Activated naive CD8-positive, alpha-beta T cell treated with anti-CD3 and anti-CD28 coated beads, Interleukin-2, amount 50 U/mL, for 24 hours (primary cell): ENCODE measurements around the gene RBM39.
"Not testable (repeated sequence)": the region's sequence is repeated elsewhere in the genome, so short reads cannot be mapped to it uniquely, and the experiment has no call there.

Source experiments
- ATAC-seq: fragments of 150-1000 bp; cut with Tn5 transposase; one replicate; pipeline ENCODE4 v1.10.0; 2021
- DNase-seq: peaks from one replicate; pipeline ENCODE4 v3.0.0; 2021
- H3K27ac Mint-ChIP-seq: one replicate; pipeline ENCODE4 v1.8.0; 2021; ENCODE audit warnings: mild to moderate bottlenecking, mixed read lengths
- H3K27me3 Mint-ChIP-seq: one replicate; pipeline ENCODE4 v1.8.0; 2021; ENCODE audit warnings: mixed read lengths
- H3K36me3 Mint-ChIP-seq: one replicate; pipeline ENCODE4 v1.8.0; 2021; ENCODE audit warnings: low read depth, mixed read lengths
- H3K4me1 Mint-ChIP-seq: one replicate; pipeline ENCODE4 v1.8.0; 2021; ENCODE audit warnings: mixed read lengths
- H3K4me3 Mint-ChIP-seq: one replicate; pipeline ENCODE4 v1.8.0; 2021; ENCODE audit warnings: mild to moderate bottlenecking, moderate library complexity, mixed read lengths
- H3K9me3 Mint-ChIP-seq: one replicate; pipeline ENCODE4 v1.8.0; 2021; ENCODE audit warnings: mixed read lengths

RBM39 gene

GRCh38 chr20:35723652-35724320 lies 18.3 kb downstream of the RBM39 start:
- not testable (repeated sequence) for DNase-seq, ATAC-seq, H3K27me3 Mint-ChIP-seq, H3K27ac Mint-ChIP-seq, H3K9me3 Mint-ChIP-seq, H3K4me3 Mint-ChIP-seq
- Mint-ChIP-seq H3K36me3 (peaks cover 78% of the 10 kb centered on the region), H3K4me1 (peaks cover 46% of the 10 kb centered on the region)

- not testable (repeated sequence) for DNase-seq, ATAC-seq, H3K4me3 Mint-ChIP-seq, H3K27me3 Mint-ChIP-seq, H3K9me3 Mint-ChIP-seq
- peaks cover 47% of the 10 kb centered on the region for H3K4me1 Mint-ChIP-seq
- peak overlapping the region; percentile 8 for H3K27ac Mint-ChIP-seq
- peaks cover 81% of the 10 kb centered on the region for H3K36me3 Mint-ChIP-seq
These were observed 18.8 kb downstream of the RBM39 start for GRCh38 chr20:35723275-35723639.

- ATAC-seq = no peak
- Mint-ChIP-seq H3K36me3 (peaks cover 84% of the 10 kb centered on the region), H3K4me3 (no peak overlapping the region), H3K4me1 (peaks cover 54% of the 10 kb centered on the region), H3K9me3 (no peaks in the 10 kb centered on the region), H3K27ac (peak overlapping the region; percentile 17), H3K27me3 (no peaks in the 10 kb centered on the region)
- DNase-seq = no peak
These were observed 20.4 kb downstream of the RBM39 start for GRCh38 chr20:35721621-35722020.

GRCh38 chr20:35721219-35721618 lies 20.8 kb downstream of the RBM39 start:
- peaks cover 83% of the 10 kb centered on the region for H3K36me3 Mint-ChIP-seq
- H3K9me3 Mint-ChIP-seq = no peaks in the 10 kb centered on the region
- ATAC-seq (no peak), DNase-seq (no peak)
- H3K27me3 Mint-ChIP-seq = no peaks in the 10 kb centered on the region
- H3K4me1 Mint-ChIP-seq = peaks cover 53% of the 10 kb centered on the region
- H3K27ac Mint-ChIP-seq = peak overlapping the region; percentile 17
- no peak overlapping the region for H3K4me3 Mint-ChIP-seq

- peak overlapping the region; percentile 31 for H3K27ac Mint-ChIP-seq
- peaks cover 56% of the 10 kb centered on the region for H3K4me1 Mint-ChIP-seq
These were observed 21.6 kb downstream of the RBM39 start for GRCh38 chr20:35720165-35721123.

GRCh38 chr20:35719717-35720116 lies 22.3 kb downstream of the RBM39 start:
- no peaks in the 10 kb centered on the region for H3K27me3 Mint-ChIP-seq
- H3K4me3 Mint-ChIP-seq = no peak overlapping the region
- ATAC-seq (no peak), DNase-seq (no peak)
- H3K27ac Mint-ChIP-seq = no peak overlapping the region
- peaks cover 83% of the 10 kb centered on the region for H3K36me3 Mint-ChIP-seq
- H3K4me1 Mint-ChIP-seq = peaks cover 53% of the 10 kb centered on the region
- H3K9me3 Mint-ChIP-seq = no peaks in the 10 kb centered on the region

More at GRCh38 chr20:35720165-35721123, 21.6 kb downstream of the RBM39 start:
- Mint-ChIP-seq H3K27me3 (no peaks in the 10 kb centered on the region), H3K9me3 (no peaks in the 10 kb centered on the region), H3K4me3 (no peak overlapping the region), H3K36me3 (peaks cover 82% of the 10 kb centered on the region)
- no peak for ATAC-seq
- no peak for DNase-seq

GRCh38 chr20:35718972-35719635 lies 23.0 kb downstream of the RBM39 start:
- Mint-ChIP-seq H3K9me3 (no peaks in the 10 kb centered on the region), H3K4me1 (peaks cover 52% of the 10 kb centered on the region), H3K4me3 (no peak overlapping the region), H3K36me3 (peaks cover 81% of the 10 kb centered on the region), H3K27me3 (no peaks in the 10 kb centered on the region), H3K27ac (no peak overlapping the region)
- ATAC-seq = no peak
- DNase-seq = no peak

- peak overlapping the region; percentile 29 for H3K27ac Mint-ChIP-seq
- peaks cover 81% of the 10 kb centered on the region for H3K36me3 Mint-ChIP-seq
- H3K9me3 Mint-ChIP-seq, H3K4me3 Mint-ChIP-seq, H3K27me3 Mint-ChIP-seq, DNase-seq: not testable (repeated sequence)
- ATAC-seq = peak; percentile 18
- H3K4me1 Mint-ChIP-seq = peaks cover 58% of the 10 kb centered on the region
These were observed 23.7 kb downstream of the RBM39 start for GRCh38 chr20:35718321-35718720.

GRCh38 chr20:35716330-35716729 lies 25.7 kb downstream of the RBM39 start:
- Mint-ChIP-seq H3K36me3 (peaks cover 77% of the 10 kb centered on the region), H3K27me3 (no peaks in the 10 kb centered on the region), H3K4me1 (peaks cover 59% of the 10 kb centered on the region), H3K9me3 (no peaks in the 10 kb centered on the region), H3K4me3 (no peak overlapping the region), H3K27ac (no peak overlapping the region)
- ATAC-seq = no peak
- DNase-seq = no peak

GRCh38 chr20:35715652-35716051 lies 26.4 kb downstream of the RBM39 start:
- H3K36me3 Mint-ChIP-seq = peaks cover 81% of the 10 kb centered on the region
- H3K9me3 Mint-ChIP-seq = no peaks in the 10 kb centered on the region
- no peak overlapping the region for H3K4me3 Mint-ChIP-seq
- ATAC-seq = peak; percentile 27
- no peaks in the 10 kb centered on the region for H3K27me3 Mint-ChIP-seq
- no peak for DNase-seq
- peaks cover 63% of the 10 kb centered on the region for H3K4me1 Mint-ChIP-seq
- peak overlapping the region; percentile 63 for H3K27ac Mint-ChIP-seq

- Mint-ChIP-seq H3K4me3 (no peak overlapping the region), H3K27me3 (no peaks in the 10 kb centered on the region), H3K4me1 (peaks cover 67% of the 10 kb centered on the region), H3K9me3 (no peaks in the 10 kb centered on the region), H3K36me3 (peaks cover 83% of the 10 kb centered on the region), H3K27ac (no peak overlapping the region)
- DNase-seq (no peak), ATAC-seq (no peak)
These were observed 27.9 kb downstream of the RBM39 start for GRCh38 chr20:35714127-35714526.

- ATAC-seq, H3K27me3 Mint-ChIP-seq: not testable (repeated sequence)
These were observed 28.9 kb downstream of the RBM39 start for GRCh38 chr20:35713120-35713519.

GRCh38 chr20:35711588-35712209 lies 30.4 kb downstream of the RBM39 start:
- Mint-ChIP-seq H3K27me3 (no peaks in the 10 kb centered on the region), H3K4me3 (peak overlapping the region; percentile 16), H3K36me3 (peaks cover 81% of the 10 kb centered on the region), H3K4me1 (peaks cover 59% of the 10 kb centered on the region), H3K9me3 (no peaks in the 10 kb centered on the region), H3K27ac (peak overlapping the region; percentile 74)
- ATAC-seq (peak; percentile 46), DNase-seq (no peak)

More at GRCh38 chr20:35713120-35713519, 28.9 kb downstream of the RBM39 start:
- peak overlapping the region; percentile 59 for H3K27ac Mint-ChIP-seq
- H3K9me3 Mint-ChIP-seq, H3K4me3 Mint-ChIP-seq, DNase-seq: not testable (repeated sequence)
- H3K36me3 Mint-ChIP-seq = peaks cover 84% of the 10 kb centered on the region
- peaks cover 66% of the 10 kb centered on the region for H3K4me1 Mint-ChIP-seq

GRCh38 chr20:35710884-35711587 lies 31.0 kb downstream of the RBM39 start:
- DNase-seq (no peak), ATAC-seq (no peak)
- H3K36me3 Mint-ChIP-seq = peaks cover 81% of the 10 kb centered on the region
- H3K27me3 Mint-ChIP-seq = no peaks in the 10 kb centered on the region
- H3K9me3 Mint-ChIP-seq = no peaks in the 10 kb centered on the region
- no peak overlapping the region for H3K4me3 Mint-ChIP-seq
- peak overlapping the region; percentile 74 for H3K27ac Mint-ChIP-seq
- H3K4me1 Mint-ChIP-seq = peaks cover 56% of the 10 kb centered on the region
